Activated naive CD4-positive, alpha-beta T cell treated with anti-CD3 and anti-CD28 coated beads, Interleukin-2, amount 50 U/mL, for 72 hours (primary cell): ENCODE data around the gene CHMP4A. TPM values are rescaled to one million over a fixed set of nuclear protein-coding genes. Genes with fewer than 3 reads are reported as not detected.
A peak's percentile ranks its signal among the peaks of the same experiment; 100 is the strongest.

ENCODE experiments used
- ATAC-seq, 2 donors: fragments of 150-1000 bp; cut with Tn5 transposase; 2 replicates each; pipeline ENCODE4 v1.10.0; 2021; ENCODE audit warnings: mild to moderate bottlenecking in 2 of 2, moderate library complexity in 2 of 2
- DNase-seq, 2 donors: peaks; one replicate each; pipeline ENCODE4 v3.0.0; 2021 to 2022; ENCODE audit warnings: low spot score in 2 of 2
- H3K27ac Mint-ChIP-seq, 2 donors: one replicate each; pipeline ENCODE4 v1.8.0; 2022; ENCODE audit warnings: mild to moderate bottlenecking in 2 of 2, mixed read lengths in 2 of 2
- H3K36me3 Mint-ChIP-seq, 2 donors: one replicate each; pipeline ENCODE4 v1.8.0; 2022; ENCODE audit warnings: mixed read lengths in 2 of 2
- H3K9me3 Mint-ChIP-seq, 2 donors: one replicate each; pipeline ENCODE4 v1.8.0; 2022; ENCODE audit warnings: mixed read lengths in 2 of 2
- total RNA-seq, 2 donors: library from RNA; stranded (reverse); gene quantifications; one replicate each; pipeline ENCODE4 v1.2.3, GENCODE V29; 2022

CHMP4A gene
- total RNA-seq, 2 donors from 2014 or later: 69.2 to 74.2 TPM

GRCh38 chr14:24181371-24182077, 31.8 kb downstream of the CHMP4A start:
- peaks cover 0 to 6% of the 10 kb centered on the region in 2 donors for H3K36me3 Mint-ChIP-seq
- no peaks in the 10 kb centered on the region for H3K9me3 Mint-ChIP-seq
- no peak for DNase-seq
- peak in 1 of 2 donors; percentile 6 for ATAC-seq
- H3K27ac Mint-ChIP-seq: peak overlapping the region; percentile 60 to 82

GRCh38 chr14:24179961-24180796, 33.1 kb downstream of the CHMP4A start:
- Mint-ChIP-seq H3K36me3 (peaks cover 0 to 6% of the 10 kb centered on the region in 2 donors), H3K9me3 (no peaks in the 10 kb centered on the region), H3K27ac (peak overlapping the region; percentile 50 to 75)
- no peak for DNase-seq
- no peak for ATAC-seq

- Mint-ChIP-seq H3K36me3 (peaks cover 0 to 6% of the 10 kb centered on the region in 2 donors), H3K27ac (peak overlapping the region; percentile 50 to 79), H3K9me3 (no peaks in the 10 kb centered on the region)
- ATAC-seq (no peak), DNase-seq (no peak)
These were observed 33.9 kb downstream of the CHMP4A start for GRCh38 chr14:24179294-24179960.

GRCh38 chr14:24178399-24179178, 34.7 kb downstream of the CHMP4A start:
- ATAC-seq (no peak), DNase-seq (no peak)
- Mint-ChIP-seq H3K27ac (peak overlapping the region in 1 of 2 donors; percentile 48), H3K9me3 (no peaks in the 10 kb centered on the region), H3K36me3 (peaks cover 0 to 6% of the 10 kb centered on the region in 2 donors)

- H3K27ac Mint-ChIP-seq: peak overlapping the region in 1 of 2 donors; percentile 65
- H3K36me3 Mint-ChIP-seq: peaks cover 6 to 12% of the 10 kb centered on the region in 2 donors
- ATAC-seq (no peak), DNase-seq (no peak)
- no peaks in the 10 kb centered on the region for H3K9me3 Mint-ChIP-seq
These were observed 35.4 kb downstream of the CHMP4A start for GRCh38 chr14:24177891-24178290.

GRCh38 chr14:24177041-24177825, 36.1 kb downstream of the CHMP4A start:
- H3K27ac Mint-ChIP-seq: peak overlapping the region; percentile 45 to 91
- H3K36me3 Mint-ChIP-seq: peaks cover 6 to 13% of the 10 kb centered on the region in 2 donors
- H3K9me3 Mint-ChIP-seq: no peaks in the 10 kb centered on the region
- ATAC-seq (no peak), DNase-seq (no peak)

GRCh38 chr14:24176599-24176998, 36.7 kb downstream of the CHMP4A start:
- DNase-seq (no peak), ATAC-seq (no peak)
- Mint-ChIP-seq H3K36me3 (peaks cover 7 to 13% of the 10 kb centered on the region in 2 donors), H3K9me3 (no peaks in the 10 kb centered on the region), H3K27ac (peak overlapping the region in 1 of 2 donors; percentile 45)

- Mint-ChIP-seq H3K9me3 (no peaks in the 10 kb centered on the region), H3K27ac (peak overlapping the region; percentile 73 to 85), H3K36me3 (peaks cover 13 to 28% of the 10 kb centered on the region in 2 donors)
- ATAC-seq: no peak
- DNase-seq: no peak
These were observed 40.4 kb downstream of the CHMP4A start for GRCh38 chr14:24172871-24173281.

GRCh38 chr14:24172261-24172860, 40.9 kb downstream of the CHMP4A start:
- Mint-ChIP-seq H3K36me3 (peaks cover 13 to 32% of the 10 kb centered on the region in 2 donors), H3K9me3 (no peaks in the 10 kb centered on the region), H3K27ac (peak overlapping the region; percentile 50 to 74)
- DNase-seq (no peak), ATAC-seq (no peak)

GRCh38 chr14:24171422-24172260, 41.6 kb downstream of the CHMP4A start, which contains the start of gene REC8:
REC8 (plus strand) TSS chr14:24172080; CDS start chr14:24172553, 473 bp downstream.
- H3K36me3 Mint-ChIP-seq: peaks cover 13 to 37% of the 10 kb centered on the region in 2 donors
- ATAC-seq (peak; percentile 74), DNase-seq (peak; percentile 60 to 73)
- H3K27ac Mint-ChIP-seq: peak within 1 kb of the TSS; percentile 74 to 95
- no peaks in the 10 kb centered on the region for H3K9me3 Mint-ChIP-seq

GRCh38 chr14:24167469-24168114, 45.7 kb downstream of the CHMP4A start:
- peak overlapping the region; percentile 72 to 95 for H3K27ac Mint-ChIP-seq
- no peak for ATAC-seq
- DNase-seq: no peak
- peaks cover 16 to 67% of the 10 kb centered on the region in 2 donors for H3K36me3 Mint-ChIP-seq
- H3K9me3 Mint-ChIP-seq: no peaks in the 10 kb centered on the region

GRCh38 chr14:24165785-24166184, 47.5 kb downstream of the CHMP4A start:
- DNase-seq (no peak), ATAC-seq (no peak)
- peak overlapping the region; percentile 72 to 90 for H3K27ac Mint-ChIP-seq
- H3K9me3 Mint-ChIP-seq: no peaks in the 10 kb centered on the region
- H3K36me3 Mint-ChIP-seq: peaks cover 34 to 77% of the 10 kb centered on the region in 2 donors

GRCh38 chr14:24164518-24164991, 48.7 kb downstream of the CHMP4A start:
- H3K36me3 Mint-ChIP-seq: peaks cover 38 to 81% of the 10 kb centered on the region in 2 donors
- H3K9me3 Mint-ChIP-seq: no peaks in the 10 kb centered on the region
- no peak for DNase-seq
- H3K27ac Mint-ChIP-seq: peak overlapping the region; percentile 100
- no peak for ATAC-seq

GRCh38 chr14:24162093-24162492, 51.2 kb downstream of the CHMP4A start:
- DNase-seq: no peak
- H3K9me3 Mint-ChIP-seq: no peaks in the 10 kb centered on the region
- peak overlapping the region; percentile 100 for H3K27ac Mint-ChIP-seq
- peak in 1 of 2 donors; percentile 23 for ATAC-seq
- H3K36me3 Mint-ChIP-seq: peaks cover 33 to 71% of the 10 kb centered on the region in 2 donors
